ENCODE data around the gene NELFA.

- TF ChIP-seq ZNF146 (tag by site-specific recombination; IDR thresholded peaks at IDR 0.05) (no peak), YY1 (tag by site-specific recombination; IDR thresholded peaks at IDR 0.05) (no peak), ZFP41 (tag by site-specific recombination; IDR thresholded peaks at IDR 0.05; ENCODE audit: borderline replicate concordance) (no peak), MZF1 (tag by site-specific recombination; IDR thresholded peaks at IDR 0.05; ENCODE audit: borderline replicate concordance) (no peak), ZNF596 (tag by site-specific recombination; IDR thresholded peaks at IDR 0.05) (no peak), GLIS2 (tag by site-specific recombination; IDR thresholded peaks at IDR 0.05) (no peak), ZXDB (tag by site-specific recombination; IDR thresholded peaks at IDR 0.05) (no peak), ZBTB20 (tag by site-specific recombination; IDR thresholded peaks at IDR 0.05) (no peak), KLF16 (tag by site-specific recombination; IDR thresholded peaks at IDR 0.05) (no peak)
- TF ChIP-seq, protein P1, sequence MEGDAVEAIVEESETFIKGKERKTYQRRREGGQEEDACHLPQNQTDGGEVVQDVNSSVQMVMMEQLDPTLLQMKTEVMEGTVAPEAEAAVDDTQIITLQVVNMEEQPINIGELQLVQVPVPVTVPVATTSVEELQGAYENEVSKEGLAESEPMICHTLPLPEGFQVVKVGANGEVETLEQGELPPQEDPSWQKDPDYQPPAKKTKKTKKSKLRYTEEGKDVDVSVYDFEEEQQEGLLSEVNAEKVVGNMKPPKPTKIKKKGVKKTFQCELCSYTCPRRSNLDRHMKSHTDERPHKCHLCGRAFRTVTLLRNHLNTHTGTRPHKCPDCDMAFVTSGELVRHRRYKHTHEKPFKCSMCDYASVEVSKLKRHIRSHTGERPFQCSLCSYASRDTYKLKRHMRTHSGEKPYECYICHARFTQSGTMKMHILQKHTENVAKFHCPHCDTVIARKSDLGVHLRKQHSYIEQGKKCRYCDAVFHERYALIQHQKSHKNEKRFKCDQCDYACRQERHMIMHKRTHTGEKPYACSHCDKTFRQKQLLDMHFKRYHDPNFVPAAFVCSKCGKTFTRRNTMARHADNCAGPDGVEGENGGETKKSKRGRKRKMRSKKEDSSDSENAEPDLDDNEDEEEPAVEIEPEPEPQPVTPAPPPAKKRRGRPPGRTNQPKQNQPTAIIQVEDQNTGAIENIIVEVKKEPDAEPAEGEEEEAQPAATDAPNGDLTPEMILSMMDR (tag by site-specific recombination; IDR thresholded peaks at IDR 0.05), result no peak
Observed at GRCh38 chr4:1974840-1975239, 33.9 kb downstream of the NELFA start.

Measured in HEK293 (cell line).